GM19328 (cell line): ENCODE results near the gene CDK8.

ENCODE experiments used
- ATAC-seq: cut with Tn5 transposase; IDR thresholded peaks from one replicate; pipeline ENCODE4 v1.9.1; 2021; ENCODE audit warnings: mild to moderate bottlenecking, moderate library complexity; ENCODE audit not compliant: unreplicated experiment

Gene CDK8

DNA sequence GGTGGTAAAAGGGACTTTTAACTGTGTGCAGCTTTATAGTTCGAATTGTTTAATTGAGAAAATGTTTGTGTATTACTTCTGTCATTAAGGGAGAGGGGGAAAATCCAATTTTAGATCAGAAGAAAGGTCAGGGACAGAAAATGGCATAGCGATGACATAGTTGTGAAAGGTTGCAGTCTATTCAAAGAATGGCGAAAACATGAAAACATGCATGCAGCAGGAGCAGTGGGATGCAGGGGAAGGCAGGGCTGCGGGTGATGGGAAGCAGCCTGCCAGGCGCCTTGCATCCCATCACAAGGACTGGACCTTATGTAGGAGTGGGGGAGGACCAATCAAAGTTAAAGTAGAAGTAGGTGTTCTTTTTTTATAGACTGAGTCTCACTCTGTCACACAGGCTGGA is 125.9 kb downstream of the CDK8 start:
- no peak for ATAC-seq

DNA sequence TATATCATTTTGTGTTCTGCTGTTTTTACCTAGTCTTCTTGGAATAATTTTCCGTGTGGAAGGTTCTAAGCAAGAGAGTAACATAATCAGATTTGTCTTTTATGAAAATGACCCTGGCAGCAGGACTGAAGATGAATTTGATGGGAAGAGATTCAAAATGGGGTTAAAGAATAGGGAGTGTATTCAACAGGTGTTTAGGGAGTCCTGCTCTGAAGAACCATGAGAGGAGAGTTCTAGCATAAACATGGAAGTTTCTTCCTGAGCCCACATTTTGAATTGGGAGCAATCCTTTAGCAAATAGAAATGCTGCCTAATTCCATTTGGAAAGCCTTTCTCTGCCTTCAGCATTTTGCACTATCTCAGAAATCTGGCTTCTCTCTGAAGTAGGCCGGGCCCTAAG is 127.0 kb downstream of the CDK8 start:
- ATAC-seq = no peak

DNA sequence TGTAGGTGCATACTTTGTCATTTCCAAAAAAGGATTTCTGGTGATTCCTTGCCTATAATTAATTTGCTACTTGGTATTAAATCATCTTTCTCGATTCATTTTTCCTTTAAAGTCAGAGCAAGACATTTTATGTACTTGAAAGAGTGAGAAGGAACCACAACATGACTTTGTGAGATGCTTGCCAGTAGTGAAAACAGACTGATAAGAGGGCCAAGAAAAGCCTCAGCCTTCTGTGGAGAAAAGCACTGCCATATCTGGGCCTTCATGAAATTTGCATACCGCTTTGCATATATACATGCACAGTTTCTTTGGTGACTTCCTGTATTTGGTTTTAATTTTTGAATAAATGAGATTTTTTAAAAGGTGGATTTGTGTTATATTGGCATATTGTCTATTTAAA is 128.4 kb downstream of the CDK8 start:
- no peak for ATAC-seq

DNA sequence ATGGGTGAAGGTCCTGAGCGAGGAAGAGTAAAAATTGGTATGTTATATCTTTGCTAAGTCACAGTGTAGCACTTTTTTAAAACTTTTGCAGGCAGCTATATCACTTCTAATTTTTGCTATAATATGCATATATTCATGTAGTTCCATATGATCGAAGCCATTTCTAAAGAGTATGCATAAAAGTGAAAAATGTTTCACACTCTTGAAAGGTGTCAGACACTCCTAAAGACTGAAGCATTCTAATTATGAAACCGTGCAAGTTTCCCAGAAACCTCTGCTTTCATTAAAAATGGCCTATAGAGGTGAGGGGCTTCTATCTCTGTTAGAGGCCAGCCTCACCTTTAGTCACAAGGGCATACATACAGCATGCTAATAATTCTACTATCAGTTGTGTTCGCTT is 128.9 kb downstream of the CDK8 start:
- no peak for ATAC-seq

DNA sequence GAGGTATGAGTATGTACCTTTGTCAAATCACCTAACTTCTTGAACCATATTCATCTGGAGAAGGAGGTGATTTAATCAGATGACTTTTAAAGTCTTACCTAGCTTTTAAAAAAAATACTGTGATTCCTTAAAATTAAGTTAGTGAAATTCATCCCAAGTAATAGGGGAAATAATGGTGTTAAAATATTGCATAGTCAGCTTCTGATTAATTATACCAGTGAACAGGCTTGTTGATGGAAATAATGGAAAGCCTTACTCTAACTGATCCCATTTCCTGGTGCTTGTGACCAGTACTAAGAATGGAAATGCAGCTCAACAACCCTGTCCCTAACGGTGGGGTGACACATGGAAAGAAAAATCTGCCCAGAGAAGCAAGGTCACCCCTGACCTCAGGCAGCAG is 130.7 kb downstream of the CDK8 start:
- no peak for ATAC-seq

DNA sequence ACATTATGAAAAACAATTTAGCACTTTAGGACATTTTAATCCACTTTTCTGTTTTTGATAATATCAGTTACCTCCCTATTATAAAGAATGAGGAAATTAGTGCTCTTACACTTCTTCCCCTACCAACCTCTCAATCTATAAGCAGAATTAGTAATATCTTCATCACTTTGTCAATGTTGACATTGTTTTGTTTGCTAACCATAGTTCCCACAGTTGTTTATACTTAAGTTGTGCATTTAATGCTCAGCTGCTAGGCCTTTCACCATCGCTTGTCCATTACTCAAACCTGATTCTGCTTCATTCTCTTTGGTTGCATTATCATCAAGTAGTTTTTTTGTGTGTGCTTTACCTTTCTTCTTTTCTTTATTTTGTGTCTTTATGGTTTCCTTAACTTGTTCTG is 132.1 kb downstream of the CDK8 start:
- ATAC-seq = no peak

DNA sequence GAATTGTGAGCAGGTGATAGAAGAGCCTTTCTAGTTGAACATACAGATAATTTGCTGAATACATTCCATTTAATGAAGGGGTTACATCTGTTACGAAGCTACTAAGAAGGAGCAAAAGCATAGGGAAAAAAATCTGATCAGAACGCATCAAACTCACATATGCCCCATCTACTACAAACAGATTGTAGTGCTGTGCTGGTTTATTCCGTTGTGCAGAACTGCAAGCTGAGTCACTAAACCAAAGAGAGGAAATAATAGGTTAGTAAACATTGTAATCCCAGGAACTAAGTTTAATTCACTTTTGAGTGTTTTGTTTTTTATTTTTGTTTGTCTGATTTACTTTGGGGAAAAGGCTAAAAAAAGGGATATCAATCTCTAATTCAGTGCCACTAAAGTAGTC is 136.3 kb downstream of the CDK8 start:
- ATAC-seq = no peak

DNA sequence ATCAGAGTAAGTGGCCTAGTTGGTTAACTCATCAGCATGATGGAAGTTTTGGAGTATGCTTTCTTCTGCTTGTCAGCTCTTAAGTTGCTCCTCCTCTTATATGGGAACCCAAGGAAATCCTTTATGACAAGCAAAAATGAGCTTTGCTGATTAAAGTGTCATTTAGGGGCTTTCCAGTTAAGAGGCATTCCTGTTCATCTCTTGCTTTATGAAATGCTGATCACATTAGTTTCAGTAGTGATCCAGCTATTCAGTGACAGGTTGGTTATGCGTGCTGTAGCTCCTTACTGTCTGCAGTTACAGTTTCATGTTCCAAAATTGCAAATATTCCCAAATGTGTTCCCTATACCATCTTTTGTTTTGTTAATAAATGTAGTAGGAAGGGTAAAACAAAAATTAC is 146.6 kb downstream of the CDK8 start:
- ATAC-seq = no peak

DNA sequence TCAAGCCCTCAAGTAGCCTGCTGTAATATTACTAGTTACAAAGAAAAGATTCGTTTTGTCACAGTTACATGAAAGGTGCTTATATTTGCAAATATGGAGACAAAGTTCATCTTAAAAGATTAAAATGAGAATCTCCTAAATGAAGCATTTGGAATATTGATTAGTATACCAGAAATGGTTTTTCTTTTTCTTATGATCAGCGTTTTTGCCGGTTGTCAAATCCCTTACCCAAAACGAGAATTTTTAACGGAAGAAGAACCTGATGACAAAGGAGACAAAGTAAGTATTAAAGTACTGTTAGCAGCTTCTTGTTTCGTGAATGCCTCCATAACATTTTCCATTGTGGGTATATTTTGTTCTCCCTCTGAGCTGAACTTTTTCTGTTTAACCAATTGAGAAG is 147.1 kb downstream of the CDK8 start:
- no peak for ATAC-seq

DNA sequence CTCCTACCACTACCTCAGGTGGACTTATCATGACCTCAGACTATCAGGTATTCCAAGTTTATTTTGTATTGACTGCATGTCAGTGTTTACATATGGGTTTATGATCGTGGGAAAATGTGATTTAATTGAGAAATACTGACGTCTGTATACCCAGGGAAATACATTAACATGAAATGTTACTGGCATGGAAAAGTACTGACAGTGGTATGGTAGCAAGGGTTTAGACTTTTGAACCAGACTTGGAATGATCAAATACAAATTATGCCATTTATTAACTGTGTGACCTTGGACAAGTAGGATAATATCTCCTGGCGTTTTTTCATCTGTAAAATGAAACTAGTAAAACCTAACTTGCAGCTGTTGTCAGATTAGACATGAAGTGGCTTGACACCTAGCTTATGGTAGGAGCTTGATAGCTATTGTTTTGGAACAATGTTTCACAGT is 147.7 kb downstream of the CDK8 start:
- no peak for ATAC-seq

DNA sequence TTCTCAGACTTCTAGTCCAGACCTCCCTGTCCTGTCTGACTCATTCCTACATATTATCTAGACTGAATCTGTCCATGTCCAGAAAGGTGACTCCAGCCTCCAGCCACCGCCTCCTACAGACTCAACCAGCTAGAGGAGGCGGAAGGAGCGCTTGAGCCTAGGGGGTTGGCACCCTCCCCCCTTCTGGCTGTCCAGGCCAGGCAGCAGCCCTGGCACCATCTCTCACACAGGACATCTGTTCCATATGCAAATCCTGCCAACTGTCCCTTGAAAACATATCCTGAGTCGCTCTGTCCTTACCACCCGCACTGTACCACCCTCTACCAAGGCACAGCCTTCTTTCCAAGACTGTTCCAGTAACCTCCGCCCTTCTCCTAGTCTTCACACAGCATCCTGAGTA is 152.9 kb downstream of the CDK8 start:
- ATAC-seq = no peak

DNA sequence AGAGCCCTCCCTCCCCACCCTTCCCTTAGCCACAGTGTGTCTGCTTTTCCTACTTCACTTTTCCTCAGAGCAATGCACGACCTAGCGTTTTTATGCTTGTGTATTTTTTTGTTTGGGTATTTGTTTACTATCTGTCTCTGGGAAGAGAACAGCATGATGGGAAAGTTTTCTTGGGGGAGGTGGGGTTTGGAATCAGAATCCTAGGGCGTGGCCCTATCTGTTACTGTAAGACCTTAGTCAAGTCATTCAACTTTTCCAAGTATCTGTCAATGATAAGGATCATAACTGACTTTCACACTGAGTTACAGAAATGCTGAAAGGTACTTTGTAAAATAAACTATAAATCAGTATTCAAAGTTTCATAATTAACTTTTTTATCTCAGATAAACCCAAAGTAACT is 157.3 kb downstream of the CDK8 start:
- ATAC-seq = no peak

DNA sequence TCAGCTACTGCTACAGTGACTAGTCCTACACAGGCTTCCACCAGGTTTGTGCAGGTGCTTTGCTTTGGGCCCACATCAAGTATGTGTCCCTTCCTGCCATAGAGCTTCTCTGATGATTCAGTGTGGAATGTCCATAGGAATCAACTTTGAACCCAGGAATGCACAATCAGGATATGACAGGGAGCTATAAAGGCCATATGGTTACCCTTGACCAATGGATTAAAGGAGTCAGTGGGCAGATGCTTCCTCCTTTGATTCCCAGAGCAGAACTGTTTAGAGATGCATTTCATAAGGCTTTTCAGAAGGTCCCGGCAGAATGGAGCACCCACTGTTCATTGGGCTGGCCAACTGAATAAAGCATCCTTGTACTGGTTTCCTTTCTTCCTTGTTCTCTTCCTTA is 158.3 kb downstream of the CDK8 start:
- no peak for ATAC-seq

DNA sequence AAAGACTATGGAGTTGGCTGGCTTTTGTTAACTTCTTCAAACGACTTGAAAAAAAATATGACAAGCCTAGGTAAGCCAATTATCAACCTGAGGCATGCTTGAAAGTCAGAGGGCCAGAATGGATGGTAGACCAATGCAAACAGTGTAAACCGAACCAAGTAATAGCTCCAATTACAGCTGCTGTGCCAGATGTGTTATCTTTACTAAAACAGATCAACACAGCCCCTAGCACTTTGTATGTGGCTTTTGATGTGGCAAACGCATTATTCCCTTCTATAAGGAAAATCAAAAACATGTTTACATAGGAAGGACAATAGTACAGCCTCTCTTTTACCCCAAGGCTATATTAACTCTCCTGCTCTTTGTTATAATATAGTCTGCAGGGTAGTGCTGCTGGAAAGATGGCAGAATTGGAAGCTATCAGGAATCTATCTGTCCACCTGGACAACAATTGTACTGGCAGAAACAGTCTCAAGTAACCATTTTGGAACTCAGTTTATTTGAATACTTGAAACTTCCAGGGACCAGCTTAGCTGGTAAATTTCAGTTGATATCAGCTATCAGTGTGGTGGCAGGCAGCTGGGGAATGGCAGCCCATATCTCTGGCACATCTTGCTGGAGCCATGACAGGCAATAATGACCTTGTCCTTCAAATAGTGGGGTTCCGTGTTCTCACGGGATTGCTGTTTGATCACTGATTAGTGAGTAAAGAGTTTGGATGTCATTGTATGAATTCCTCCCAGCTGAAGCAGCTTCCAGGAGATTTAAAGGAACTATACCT is 159.2 kb downstream of the CDK8 start:
- ATAC-seq = no peak

DNA sequence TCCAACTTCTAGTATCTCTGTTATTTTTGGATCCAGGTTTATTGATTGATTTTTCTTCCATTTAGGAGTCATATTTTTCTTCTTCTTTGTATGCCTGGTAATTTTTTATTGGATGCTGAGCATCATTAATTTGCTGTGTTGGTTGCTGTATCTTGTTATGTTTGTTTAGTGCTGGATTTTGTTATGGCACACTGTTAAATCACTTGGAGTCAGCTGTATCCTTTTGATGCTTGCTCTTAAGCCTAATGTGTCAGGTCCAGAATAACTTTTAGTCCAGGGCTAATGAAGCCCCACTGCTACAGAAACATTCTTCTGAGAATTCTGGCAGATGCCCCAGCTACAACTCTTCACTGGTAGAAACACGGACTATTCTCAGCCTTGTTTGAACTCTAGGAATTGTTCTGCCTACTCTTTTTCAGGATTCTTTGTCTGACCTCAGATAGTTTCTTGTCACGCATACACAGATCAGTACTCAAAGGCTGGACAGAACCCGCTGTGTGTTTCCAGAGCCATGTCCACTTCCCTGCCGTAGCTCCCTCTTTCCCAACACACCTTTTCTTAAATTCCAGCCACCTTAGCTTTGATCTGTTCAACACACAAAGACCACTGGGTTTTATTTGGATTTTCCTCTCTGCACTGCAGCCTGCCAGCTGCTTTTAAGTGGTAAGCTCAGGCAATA is 166.5 kb downstream of the CDK8 start:
- no peak for ATAC-seq

DNA sequence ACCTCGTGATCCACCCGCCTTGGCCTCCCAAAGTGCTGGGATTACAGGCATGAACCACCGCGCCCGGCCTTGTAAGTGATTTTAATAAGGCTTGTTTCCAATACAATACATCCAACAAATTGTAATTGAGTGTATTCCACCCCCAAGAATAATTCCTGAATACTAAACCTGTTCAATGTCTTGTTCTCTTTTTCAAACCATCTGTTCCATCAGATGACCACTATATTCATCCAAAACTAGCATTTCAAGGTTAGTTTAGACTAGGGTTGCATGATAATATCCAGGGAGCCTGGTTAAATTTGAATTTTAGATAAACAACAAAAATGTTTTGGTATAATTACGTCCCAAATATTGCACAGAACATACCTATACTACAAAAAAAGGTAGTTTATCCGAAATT is 168.1 kb downstream of the CDK8 start:
- no peak for ATAC-seq

DNA sequence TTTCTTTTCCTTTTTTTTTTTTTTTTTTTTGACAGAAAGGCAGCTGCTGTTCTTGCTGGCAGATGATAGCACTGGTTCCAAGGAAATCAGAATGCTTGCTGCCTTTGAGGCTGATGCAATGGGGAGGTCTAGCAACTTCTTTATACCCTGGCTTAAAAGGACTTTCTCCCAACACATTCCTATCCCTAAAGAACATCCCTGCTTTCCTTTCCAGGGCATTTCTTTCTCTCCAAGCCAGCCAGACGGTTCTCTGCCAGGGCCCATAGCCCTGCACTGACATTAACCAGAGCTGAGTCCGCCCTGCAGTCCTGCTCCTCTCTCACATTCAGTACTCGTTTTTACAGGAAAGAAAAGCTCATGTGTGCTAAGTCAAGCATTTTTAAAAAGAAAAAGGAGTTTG is 169.7 kb downstream of the CDK8 start:
- ATAC-seq = no peak

DNA sequence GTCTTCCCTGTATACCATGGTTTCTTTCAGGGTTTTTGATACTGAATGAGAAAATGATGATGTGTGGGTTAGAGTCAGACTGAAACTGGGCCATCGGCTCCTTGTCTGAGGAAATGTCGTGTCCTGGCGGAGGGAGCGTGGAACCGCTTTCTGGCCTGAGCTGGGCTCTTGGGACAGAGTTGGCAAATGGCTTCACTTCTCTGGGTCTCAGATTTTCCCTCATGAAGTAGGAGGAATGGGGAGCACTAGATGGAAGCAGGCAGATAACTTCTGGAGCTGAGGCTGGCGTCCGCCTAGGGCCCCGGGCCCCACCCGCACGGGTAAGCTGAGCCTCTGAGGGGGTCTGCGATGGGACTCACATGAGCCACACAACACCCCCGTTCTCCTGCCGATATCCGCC is 170.3 kb downstream of the CDK8 start:
- no peak for ATAC-seq

DNA sequence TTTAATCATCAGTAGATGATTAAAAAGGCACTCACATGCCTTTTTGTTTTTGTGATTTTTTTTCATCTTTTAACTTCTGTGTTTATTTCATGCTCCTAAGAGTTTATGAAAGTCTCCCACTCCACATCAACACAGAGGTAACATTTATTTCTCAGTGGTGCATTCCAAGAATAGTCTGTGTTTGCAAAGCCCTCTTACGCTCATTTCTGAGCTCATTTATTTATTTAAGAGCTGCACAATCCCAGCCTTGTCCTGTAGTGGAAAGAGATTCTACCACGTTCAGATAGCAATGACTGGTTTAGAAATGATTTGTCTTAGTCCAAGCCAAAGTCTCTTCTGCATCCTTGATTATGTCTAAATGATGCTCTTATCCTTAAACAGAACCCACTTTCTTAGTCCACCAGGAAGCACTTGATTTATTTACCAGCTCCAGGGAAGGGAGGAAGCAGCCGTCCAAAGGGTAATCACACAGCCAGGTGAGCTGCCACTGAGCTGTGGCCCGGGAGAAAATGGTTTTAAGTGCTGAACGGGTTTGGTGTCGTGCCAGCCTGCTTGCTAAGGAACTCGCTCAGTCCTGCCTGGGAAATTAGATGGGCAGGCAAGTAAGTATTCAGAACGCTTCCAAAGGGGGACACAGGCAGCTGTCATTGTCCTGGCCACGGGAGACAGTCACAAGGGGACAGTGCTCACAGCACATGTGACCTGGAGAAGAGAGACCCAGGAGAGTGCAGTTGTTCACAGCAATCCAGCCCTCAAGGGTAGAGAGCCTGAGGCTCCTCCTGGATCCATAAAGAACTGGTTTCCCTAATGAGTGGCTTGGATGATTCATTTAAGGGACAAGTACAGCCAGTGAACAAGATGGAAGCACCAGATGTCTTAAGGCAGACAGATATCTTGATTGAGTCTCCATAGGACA is 171.8 kb downstream of the CDK8 start:
- no peak for ATAC-seq

DNA sequence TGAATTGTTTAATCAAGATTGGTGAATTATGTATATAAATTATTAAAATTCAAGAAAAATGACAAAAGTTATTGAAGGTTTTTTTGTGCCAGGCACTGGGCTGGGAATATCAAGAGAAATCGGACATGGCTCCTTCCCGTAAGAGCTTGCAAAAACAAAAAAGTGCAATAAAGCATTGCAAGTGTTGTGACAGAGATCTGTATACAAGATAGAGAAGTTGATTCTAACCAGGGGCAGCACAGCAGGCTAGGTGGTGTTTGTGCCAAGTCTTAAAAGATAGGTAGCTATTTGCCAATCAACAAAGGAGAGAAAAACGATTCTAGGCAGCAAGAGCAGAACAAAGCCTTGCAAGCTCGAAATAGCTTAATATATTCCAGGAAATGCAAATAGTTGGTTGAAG is 179.8 kb downstream of the CDK8 start:
- no peak for ATAC-seq

DNA sequence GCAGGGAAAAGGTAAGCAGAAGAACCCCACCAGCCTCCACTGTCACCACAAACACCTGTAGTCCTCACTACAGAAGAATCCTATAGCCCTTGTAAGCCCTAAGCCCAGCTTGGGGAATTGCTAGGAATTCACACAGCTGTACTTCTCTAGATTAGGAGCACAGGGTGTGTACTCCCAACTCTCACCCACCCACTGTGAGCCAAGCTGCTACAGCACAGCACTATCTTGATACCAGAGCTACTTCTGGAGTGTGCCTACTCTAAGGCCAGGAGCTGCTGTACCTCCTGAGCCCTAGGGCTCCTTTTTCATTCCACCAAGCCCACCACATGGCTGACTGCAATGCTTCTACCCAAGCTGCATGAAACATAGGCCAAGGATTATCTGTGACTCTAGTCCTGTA is 181.2 kb downstream of the CDK8 start:
- ATAC-seq = no peak

DNA sequence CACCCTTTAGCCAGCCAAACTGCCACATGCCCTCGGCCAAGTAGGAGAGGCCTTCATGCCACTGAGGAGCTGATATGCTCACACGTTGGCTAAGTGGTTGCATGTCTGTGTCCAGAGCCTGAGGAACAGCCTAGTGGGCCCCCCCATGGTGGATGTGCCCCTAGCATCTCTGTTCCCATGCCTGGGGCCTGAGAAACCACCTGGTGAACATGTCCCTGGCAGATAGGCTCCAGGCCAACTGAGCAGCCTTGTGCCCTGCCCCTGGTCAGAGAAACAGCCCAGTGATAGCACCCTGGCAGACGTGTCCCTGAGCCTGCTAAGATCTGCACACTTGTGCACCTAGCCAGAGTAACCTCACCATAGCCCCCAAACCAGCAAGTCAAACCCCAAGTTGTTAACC is 181.7 kb downstream of the CDK8 start:
- ATAC-seq = no peak
